Muscle of leg (tissue), 11 donors: ENCODE data around the gene HSPBP1. TPM values are rescaled to one million over a fixed set of nuclear protein-coding genes. Genes with fewer than 3 reads are reported as not detected.

Source experiments
- DNase-seq: peaks from one replicate; pipeline ENCODE4 v3.0.0; 2013
- H3K27ac ChIP-seq: one replicate; pipeline ENCODE4 v1.5.1; 2013; ENCODE audit warnings: mild to moderate bottlenecking, low read length, control low read depth
- H3K27me3 ChIP-seq: one replicate; pipeline ENCODE4 v1.6.1; 2013; ENCODE audit warnings: low read length; ENCODE audit not compliant: control insufficient read depth, insufficient read depth
- H3K36me3 ChIP-seq: one replicate; pipeline ENCODE4 v1.6.1; 2013; ENCODE audit warnings: low read length; ENCODE audit not compliant: control insufficient read depth, insufficient read depth
- H3K4me1 ChIP-seq: one replicate; pipeline ENCODE4 v1.6.1; 2013; ENCODE audit warnings: low read length; ENCODE audit not compliant: control insufficient read depth, insufficient read depth
- H3K4me3 ChIP-seq: one replicate; pipeline ENCODE4 v1.5.1; 2013; ENCODE audit warnings: low read length, control low read depth
- H3K9me3 ChIP-seq: replicated peaks from 2 replicates; pipeline ENCODE4 v1.6.1; 2013; ENCODE audit warnings: low read depth, low read length; ENCODE audit not compliant: control insufficient read depth
- WGBS: methylation state at CpG from one replicate; pipeline ENCODE4 v1.1.5; 2013; ENCODE audit warnings: missing lambda C conversion rate; ENCODE audit not compliant: insufficient coverage; 5-methylcytosine and 5-hydroxymethylcytosine counted together
- polyA plus RNA-seq, 8 donors: library from polyadenylated mRNA; unstranded; fragments of 120-200 nt; gene quantifications; one replicate each; pipeline versions ENCODE4 v1.2.1 to v1.2.3, GENCODE V29; 2013; ENCODE audit warnings: inconsistent platforms in 1 of 8, low replicate concordance in 1 of 8; ENCODE audit not compliant: insufficient read length in 8 of 8, insufficient read depth in 1 of 8
- total RNA-seq: library from RNA; stranded (reverse); fragments of 120-200 nt; gene quantifications from one replicate; pipeline ENCODE4 v1.2.4, GENCODE V29; 2013

The HSPBP1 gene
- total and polyA plus RNA-seq, 9 donors = 14.5 to 34.9 (median 29.9) TPM

DNA sequence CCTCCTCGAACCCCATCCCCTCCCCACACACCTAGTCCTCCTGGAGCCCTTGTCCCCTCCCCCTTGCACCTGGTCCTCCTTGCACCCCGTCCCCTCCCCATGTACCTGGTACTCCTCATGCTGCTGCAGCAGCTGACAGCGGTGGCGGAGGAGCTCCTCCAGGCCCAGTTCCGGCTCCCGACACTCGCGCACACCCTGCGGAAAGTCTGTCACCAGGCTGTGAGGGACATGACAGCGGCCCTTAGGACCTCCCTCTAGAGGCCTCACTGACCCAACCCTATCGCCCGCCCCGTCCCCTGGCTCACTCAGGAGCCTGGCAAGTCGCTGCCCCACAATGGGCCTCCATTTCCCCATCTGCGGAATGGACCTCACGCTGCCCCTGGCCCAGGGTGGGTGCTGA is 14.7 kb downstream of the HSPBP1 start:
- Histone ChIP-seq H3K9me3 (no peaks in the 10 kb centered on the region), H3K27ac (no peak overlapping the region), H3K36me3 (peaks cover 15% of the 10 kb centered on the region), H3K4me3 (no peak overlapping the region), H3K27me3 (no peaks in the 10 kb centered on the region), H3K4me1 (no peaks in the 10 kb centered on the region)
- DNase-seq = no peak
- WGBS = 94% methylated on average over 12 of the region's 16 CpGs

DNA sequence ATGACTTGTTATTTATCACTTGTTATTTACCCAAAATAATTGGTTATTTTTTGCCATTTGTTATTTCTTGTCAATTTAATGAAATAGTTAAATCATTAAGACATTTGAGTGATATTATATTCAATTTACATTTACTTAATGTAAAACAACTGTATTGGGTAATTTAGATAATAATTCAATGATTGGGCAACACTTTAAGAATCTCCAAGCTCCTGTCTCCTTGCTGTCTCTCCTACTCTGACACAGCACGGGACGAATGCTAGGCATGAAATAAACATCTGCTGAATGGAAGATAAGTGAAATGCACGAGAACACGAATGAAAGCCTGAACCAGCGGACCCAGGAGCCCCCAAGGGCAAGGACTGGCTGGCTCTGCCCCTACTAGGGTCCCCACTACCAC is 15.4 kb downstream of the HSPBP1 start:
- Histone ChIP-seq H3K27me3 (no peaks in the 10 kb centered on the region), H3K9me3 (no peaks in the 10 kb centered on the region), H3K4me1 (peaks cover 5% of the 10 kb centered on the region), H3K4me3 (no peak overlapping the region), H3K27ac (no peak overlapping the region), H3K36me3 (peaks cover 9% of the 10 kb centered on the region)
- DNase-seq = no peak
- WGBS = 60% methylated on average over 2 of the region's 5 CpGs

DNA sequence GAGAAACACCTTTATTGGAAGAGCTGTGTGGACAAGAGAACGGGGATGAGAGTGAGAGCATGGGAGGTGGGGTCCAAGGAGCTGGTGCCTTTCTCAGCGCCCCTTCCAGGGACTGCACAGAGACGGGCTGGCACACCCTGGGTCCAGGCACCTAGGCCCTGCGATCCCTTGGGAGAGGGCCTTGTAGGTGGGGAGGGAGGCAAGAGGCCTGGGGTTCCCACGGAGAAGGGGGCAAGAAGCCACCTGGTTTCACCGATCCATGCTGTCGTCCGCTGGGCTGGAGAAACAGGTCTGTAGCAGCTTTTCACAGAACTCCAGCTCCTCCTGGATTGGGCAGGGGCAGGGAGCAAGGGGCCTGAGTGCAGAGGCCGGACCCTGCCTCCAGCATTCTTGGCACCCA is 17.6 kb downstream of the HSPBP1 start:
- no peak for DNase-seq
- Histone ChIP-seq H3K27me3 (no peaks in the 10 kb centered on the region), H3K4me1 (peaks cover 10% of the 10 kb centered on the region), H3K36me3 (peaks cover 5% of the 10 kb centered on the region), H3K4me3 (no peak overlapping the region), H3K9me3 (no peaks in the 10 kb centered on the region), H3K27ac (no peak overlapping the region)
- WGBS = 90% methylated on average over 8 of the region's 9 CpGs

DNA sequence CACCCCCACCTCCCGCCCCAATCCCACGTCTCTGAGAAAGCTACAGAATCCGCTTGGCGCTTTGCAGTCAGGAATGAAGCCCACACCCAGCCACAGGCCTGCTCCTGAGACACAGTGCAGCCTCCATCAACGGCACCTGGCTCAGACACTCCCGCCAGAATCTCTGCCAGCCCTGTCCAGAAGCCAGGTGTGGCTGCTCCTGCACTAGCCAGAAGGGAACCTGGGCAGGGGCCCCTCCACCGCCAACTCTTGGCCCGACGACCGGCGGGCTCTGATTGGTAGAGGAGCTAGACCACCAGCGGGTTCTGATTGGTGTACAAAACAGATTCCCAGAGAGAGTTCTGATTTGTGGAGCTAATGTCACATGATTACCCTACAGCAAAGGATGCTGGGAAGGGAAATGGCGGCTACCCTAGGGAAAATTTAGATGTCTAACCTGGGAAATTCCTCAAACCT is 18.2 kb downstream of the HSPBP1 start:
- H3K27ac ChIP-seq = no peak overlapping the region
- H3K36me3 ChIP-seq = peaks cover 5% of the 10 kb centered on the region
- H3K9me3 ChIP-seq = no peaks in the 10 kb centered on the region
- DNase-seq = no peak
- H3K4me3 ChIP-seq = no peak overlapping the region
- WGBS = 84% methylated on average over 11 of the region's 13 CpGs
- peaks cover 17% of the 10 kb centered on the region for H3K4me1 ChIP-seq
- H3K27me3 ChIP-seq = no peaks in the 10 kb centered on the region

DNA sequence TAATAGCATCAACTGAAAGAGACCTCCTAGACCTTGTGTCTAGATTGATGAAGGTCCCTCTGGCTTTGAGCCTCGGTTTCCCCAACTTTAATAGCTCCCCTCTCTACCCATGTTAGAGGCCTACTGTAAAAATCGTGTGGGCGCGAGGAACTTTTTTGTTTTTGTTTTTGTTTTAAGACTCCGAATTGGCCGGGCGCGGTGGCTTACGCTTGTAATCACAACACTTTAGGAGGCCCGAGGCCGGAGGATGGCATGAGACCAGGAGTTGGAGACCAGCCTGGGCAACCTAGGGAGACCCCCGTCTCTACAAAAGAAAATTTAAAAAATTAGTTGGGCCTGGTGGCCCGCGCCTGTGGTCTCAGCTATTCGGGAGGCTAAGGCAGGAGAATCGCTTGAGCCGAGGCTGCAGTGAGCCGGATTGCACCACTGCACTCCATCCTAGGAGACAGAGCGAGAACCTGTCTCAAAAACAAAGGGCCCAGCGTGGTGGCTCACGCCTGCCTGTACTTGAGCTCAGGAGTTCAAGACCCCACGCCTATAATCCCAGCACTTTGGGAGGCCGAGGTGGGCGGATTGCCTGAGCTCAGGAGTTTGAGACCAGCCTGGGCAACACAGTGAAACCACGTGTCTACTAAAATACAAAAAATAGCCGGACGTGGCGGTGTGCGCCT is 20.2 kb downstream of the HSPBP1 start:
- Histone ChIP-seq H3K4me1 (peaks cover 33% of the 10 kb centered on the region), H3K9me3 (no peaks in the 10 kb centered on the region), H3K27ac (peak overlapping the region; percentile 88), H3K36me3 (peaks cover 9% of the 10 kb centered on the region), H3K4me3 (peak overlapping the region; percentile 29), H3K27me3 (no peaks in the 10 kb centered on the region)
- no peak for DNase-seq
- WGBS = 38% methylated on average over 20 of the region's 29 CpGs

DNA sequence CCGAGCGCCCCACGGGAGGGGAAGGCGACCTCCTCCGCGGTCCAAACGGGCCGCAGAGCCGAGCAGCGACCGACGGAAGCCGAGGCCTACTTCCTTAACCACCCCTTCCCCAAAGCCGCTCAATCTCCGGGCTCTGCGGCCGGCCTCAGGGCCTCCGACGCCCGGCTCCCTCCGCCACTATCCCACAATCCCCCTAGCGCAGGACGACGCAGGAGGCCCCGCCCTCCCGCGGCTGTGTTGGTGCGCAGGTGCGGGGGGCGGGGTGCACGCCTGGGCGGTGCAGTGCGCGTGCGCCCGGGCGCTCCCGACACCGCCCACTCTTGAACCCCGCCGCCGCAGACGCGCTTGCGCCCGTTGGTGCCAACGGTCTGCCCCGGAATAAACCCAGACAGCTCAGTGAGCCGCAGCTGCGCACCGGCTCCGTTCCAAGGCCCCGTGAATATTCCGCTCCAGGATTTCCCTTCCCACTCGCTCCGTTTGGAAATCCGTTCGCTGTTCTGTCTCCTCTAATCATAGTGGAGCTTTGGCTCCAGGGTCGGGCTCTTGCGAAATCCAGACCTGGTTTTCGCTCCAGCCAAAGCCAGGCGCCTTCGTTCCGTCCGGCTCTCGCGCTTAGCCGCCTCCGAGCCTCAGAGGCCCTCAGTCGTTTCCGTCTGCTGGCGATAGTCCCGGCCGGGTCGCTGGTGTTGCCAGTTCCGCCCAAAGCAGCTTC is 20.9 kb downstream of the HSPBP1 start, which contains the start of gene PPP6R1:
PPP6R1 (minus strand) TSS at position 190 of the 712 bp plus-strand sequence. CDS start 11,914 bp downstream, outside the sequence.
- DNase-seq = peak; percentile 100
- Histone ChIP-seq H3K36me3 (peaks cover 9% of the 10 kb centered on the region), H3K27ac (peak within 1 kb of the TSS; percentile 94), H3K9me3 (no peaks in the 10 kb centered on the region), H3K4me1 (peaks cover 37% of the 10 kb centered on the region), H3K27me3 (no peaks in the 10 kb centered on the region), H3K4me3 (peak within 1 kb of the TSS; percentile 88)
- WGBS = under 1% methylated on average over 60 of the region's 76 CpGs

DNA sequence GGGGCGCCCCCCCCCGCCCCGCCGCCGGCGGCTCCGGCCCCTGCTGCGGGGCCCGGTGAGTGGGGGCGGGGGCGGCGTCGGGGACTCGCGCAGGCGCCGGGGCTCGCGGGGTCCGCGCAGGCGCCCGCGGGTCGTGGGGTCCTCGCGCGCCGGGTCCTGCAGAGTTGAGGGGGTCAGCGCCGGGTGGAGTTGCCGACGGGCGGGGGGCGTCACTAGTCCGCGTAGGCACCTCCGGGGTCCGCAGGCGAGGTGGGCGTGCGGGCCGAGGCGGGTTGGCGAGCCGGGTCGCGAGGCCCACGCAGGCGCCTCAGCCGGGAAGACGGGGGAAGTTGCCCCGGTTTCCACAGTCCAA is 21.5 kb downstream of the HSPBP1 start:
- Histone ChIP-seq H3K36me3 (peaks cover 9% of the 10 kb centered on the region), H3K27ac (peak overlapping the region; percentile 94), H3K4me1 (peaks cover 41% of the 10 kb centered on the region), H3K9me3 (no peaks in the 10 kb centered on the region), H3K27me3 (no peaks in the 10 kb centered on the region), H3K4me3 (peak overlapping the region; percentile 88)
- WGBS = under 1% methylated on average over 51 of the region's 53 CpGs
- DNase-seq = no peak

DNA sequence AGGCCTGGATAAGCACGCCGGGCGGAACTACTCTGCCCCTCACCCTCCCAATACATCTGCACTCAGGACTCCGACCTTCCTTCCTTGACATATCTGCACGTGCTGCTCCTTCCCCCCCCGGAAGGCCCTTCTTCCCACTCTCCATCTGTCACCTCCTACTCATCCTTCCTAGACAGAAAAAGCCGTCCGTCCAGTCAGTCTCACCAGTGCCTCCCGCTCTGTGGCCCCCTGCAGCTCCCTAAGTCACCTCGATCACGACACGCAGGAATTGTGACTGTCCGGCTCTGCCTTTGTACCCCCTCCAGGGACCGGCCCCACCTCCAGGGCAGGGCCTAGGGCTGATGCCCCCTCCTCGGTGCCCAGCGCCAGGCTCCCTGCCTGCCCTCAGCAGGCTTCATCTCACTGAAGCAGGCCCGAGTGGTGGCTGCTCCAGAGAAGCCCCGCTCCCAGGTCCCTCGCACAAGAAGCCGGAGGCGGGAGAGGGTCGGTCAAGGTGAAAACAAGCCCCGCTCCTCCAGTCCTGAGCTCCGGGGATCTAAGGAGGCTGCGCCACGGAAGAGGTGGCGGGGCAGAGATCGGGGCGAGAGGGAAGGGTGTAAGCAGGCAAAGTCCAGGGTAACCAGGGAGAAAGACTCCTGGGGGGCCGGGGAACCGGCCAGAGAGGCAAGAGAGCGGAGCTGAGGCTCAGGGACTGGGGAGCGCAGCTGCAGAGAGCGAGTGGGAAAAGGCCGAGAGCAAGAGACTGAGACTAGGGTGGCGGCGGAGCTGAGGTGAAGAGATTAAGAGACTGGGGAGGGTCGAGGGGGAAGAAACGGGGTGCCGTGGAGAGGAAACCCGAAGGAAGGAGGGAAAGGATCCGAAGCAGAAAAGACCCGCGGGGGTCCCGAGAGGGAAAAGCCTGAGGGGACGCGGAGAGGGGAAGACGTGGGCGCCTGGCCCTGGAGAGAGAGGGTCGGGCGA is 22.2 kb downstream of the HSPBP1 start:
- H3K27me3 ChIP-seq = no peaks in the 10 kb centered on the region
- peak overlapping the region; percentile 88 for H3K4me3 ChIP-seq
- WGBS = 3% methylated on average over 51 of the region's 51 CpGs
- DNase-seq = peak; percentile 33
- peaks cover 41% of the 10 kb centered on the region for H3K4me1 ChIP-seq
- H3K27ac ChIP-seq = peak overlapping the region; percentile 67
- H3K9me3 ChIP-seq = no peaks in the 10 kb centered on the region
- H3K36me3 ChIP-seq = peaks cover 8% of the 10 kb centered on the region

DNA sequence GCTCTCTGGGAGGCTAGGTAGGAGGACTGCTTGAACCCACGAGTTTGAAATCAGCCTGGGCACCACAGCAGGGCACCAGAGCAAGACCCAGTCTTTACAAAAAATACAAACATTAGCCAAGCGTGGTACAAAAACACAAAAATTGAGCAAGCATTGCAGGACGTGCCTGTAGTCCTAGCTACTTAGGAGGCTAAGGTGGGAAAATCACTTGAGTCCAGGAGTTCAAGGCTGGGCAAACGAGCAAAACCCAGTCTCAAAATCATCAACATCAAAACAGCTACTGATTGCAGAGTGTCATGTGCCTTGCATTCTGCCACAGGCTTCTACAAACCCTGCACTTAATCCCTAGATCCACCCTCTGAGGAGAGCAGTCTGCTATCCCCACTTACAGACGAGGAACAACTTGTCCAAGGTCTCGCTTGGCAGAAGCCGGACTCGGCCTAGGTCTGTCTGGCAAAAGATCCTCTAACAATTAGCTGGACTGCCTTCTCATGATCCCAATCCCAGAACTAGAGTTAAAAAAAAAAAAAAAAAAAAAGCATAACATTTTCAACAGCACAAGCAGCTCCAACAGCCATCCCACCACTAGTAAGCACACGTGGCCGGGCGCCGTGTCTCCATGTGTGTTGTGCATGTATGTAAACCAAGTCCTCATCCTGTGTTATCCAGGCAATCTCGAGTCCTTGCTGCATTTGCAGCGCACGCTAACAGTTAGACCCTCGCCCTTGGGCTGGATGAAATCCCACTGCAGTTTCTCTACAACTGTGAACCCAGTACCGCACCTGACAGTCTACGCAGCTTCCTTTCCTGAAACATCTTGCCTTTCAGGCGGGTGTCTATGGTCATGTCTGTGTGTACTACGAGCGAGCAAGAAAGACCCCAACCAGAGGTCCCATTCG is 23.1 kb downstream of the HSPBP1 start:
- no peak overlapping the region for H3K27ac ChIP-seq
- 61% methylated on average over 8 of the region's 22 CpGs for WGBS
- no peaks in the 10 kb centered on the region for H3K27me3 ChIP-seq
- H3K36me3 ChIP-seq = peaks cover 4% of the 10 kb centered on the region
- H3K9me3 ChIP-seq = no peaks in the 10 kb centered on the region
- DNase-seq = no peak
- peaks cover 41% of the 10 kb centered on the region for H3K4me1 ChIP-seq
- H3K4me3 ChIP-seq = peak overlapping the region; percentile 88
